Stromal cell of bone marrow (primary cell): ENCODE data around the gene RNU6-1.

Experiments
- DNase-seq: peaks from one replicate; pipeline ENCODE4 v3.0.0-alpha.2; 2012; ENCODE audit warnings: low read depth

Gene RNU6-1

GRCh38 chr15:67832897-67833709 lies 6.7 kb downstream of the RNU6-1 start:
- no peak for DNase-seq

- DNase-seq = no peak
These were observed 7.8 kb downstream of the RNU6-1 start for GRCh38 chr15:67832031-67832551.

GRCh38 chr15:67831363-67831762 lies 8.5 kb downstream of the RNU6-1 start:
- DNase-seq = no peak

GRCh38 chr15:67829647-67830504 lies 10.0 kb downstream of the RNU6-1 start:
- DNase-seq = no peak

- DNase-seq = no peak
These were observed 10.7 kb downstream of the RNU6-1 start for GRCh38 chr15:67828969-67829646.

- DNase-seq = no peak
These were observed 11.4 kb downstream of the RNU6-1 start for GRCh38 chr15:67828278-67828968.

GRCh38 chr15:67827562-67828277 lies 12.1 kb downstream of the RNU6-1 start:
- no peak for DNase-seq

- DNase-seq = no peak
These were observed 12.9 kb downstream of the RNU6-1 start for GRCh38 chr15:67826717-67827561.

GRCh38 chr15:67825881-67826716 lies 13.7 kb downstream of the RNU6-1 start:
- DNase-seq = no peak

GRCh38 chr15:67824976-67825880 lies 14.6 kb downstream of the RNU6-1 start, which contains the start of gene SKOR1:
Gene SKOR1 (plus strand): TSS chr15:67825509. CDS start chr15:67825603, 94 bp downstream.
- no peak for DNase-seq

- no peak for DNase-seq
These were observed 15.5 kb downstream of the RNU6-1 start for GRCh38 chr15:67824197-67824968.

GRCh38 chr15:67823314-67824196 lies 16.3 kb downstream of the RNU6-1 start:
- no peak for DNase-seq

GRCh38 chr15:67822537-67823313 lies 17.1 kb downstream of the RNU6-1 start:
- DNase-seq = no peak

- DNase-seq = no peak
These were observed 17.9 kb downstream of the RNU6-1 start for GRCh38 chr15:67821784-67822440.
